DMS79 treated with DMSO at 0.1 percent for 48 hours (cell line): Measurements from ENCODE around the gene IL17RE.
A peak's percentile ranks its signal among the peaks of the same experiment; 100 is the strongest.
"Not testable (repeated sequence)": the region's sequence is repeated elsewhere in the genome, so short reads cannot be mapped to it uniquely, and the experiment has no call there.

Experiments
- DNase-seq: peaks from one replicate; lab custom pipeline; 2025; lab: John Stamatoyannopoulos, UW

Gene IL17RE

DNA sequence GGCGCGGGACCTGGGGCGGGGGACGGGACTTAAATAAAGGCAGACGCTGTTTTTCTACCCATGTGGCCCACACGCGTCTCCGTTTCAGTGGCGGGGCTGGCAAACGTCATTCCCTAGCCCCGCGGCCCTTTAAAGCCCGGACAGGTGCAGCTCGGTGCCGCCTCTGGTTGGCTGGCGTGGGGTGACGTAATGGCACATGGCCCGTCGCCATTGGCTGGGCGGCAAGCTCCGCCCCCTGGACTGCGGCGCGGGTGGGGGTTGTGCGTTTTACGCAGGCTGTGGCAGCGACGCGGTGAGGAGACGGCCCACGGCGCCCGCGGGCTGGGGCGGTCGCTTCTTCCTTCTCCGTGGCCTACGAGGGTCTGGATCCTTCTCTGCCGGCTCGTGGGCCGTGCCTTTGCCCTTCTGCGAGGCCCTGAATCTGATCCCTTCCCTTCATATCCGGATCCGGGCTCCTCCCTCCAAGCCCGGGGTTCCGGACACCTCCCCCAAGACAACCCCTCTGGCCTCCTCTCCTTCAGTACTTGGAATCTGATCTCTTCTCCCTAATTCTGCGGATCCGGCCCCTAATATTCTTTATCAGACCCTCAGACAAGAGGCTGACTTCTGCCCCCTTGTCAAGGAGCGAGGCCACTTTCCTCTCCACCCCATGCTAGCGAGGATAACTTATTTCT lies 31.1 kb downstream of the IL17RE start, which contains the start of gene CRELD1:
Gene CRELD1, plus strand, starts transcription at position 274 of the 674 bp plus-strand sequence. CDS start 605 bp downstream, outside the sequence.
- peak; percentile 66 for DNase-seq

DNA sequence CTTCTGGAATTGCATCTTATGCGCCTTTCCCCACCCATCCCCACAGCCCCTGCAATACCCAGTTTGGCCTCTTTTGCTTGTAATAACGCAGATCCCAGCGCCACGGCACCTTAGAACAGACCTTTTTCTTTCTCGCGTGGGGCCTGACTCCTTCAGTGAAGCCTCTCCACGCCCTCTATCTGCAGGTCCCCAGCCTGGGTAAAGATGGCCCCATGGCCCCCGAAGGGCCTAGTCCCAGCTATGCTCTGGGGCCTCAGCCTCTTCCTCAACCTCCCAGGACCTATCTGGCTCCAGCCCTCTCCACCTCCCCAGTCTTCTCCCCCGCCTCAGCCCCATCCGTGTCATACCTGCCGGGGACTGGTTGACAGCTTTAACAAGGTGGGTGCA lies 31.6 kb downstream of the IL17RE start:
- DNase-seq: no peak

- no peak for DNase-seq
These were observed 32.3 kb downstream of the IL17RE start for GRCh38 chr3:9934993-9935392.

DNA sequence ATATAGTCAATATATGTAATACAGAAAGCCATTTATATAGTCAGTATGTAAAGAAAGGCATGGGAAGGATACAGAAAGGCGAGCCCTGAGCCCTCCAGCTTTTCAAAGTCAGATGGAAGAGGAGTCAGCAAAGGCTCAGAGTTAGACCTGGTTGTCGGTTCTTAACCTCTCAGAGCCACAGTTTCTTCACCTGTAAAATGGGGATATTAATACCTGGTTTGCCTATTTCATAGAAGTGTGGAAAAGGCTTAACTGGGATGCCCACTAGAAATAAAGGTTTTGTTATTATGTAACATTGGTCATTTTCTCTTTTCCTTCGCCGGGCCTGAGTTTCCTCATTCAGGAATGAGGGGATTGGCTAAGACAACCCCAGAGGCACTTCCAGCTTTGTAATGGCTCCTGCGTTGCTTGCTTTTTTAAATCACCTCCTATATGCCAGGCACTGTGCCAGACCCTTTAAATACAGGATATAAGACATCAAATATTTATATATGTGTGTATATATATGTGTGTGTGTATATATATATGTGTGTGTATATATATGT lies 33.4 kb downstream of the IL17RE start:
- DNase-seq: no peak

DNA sequence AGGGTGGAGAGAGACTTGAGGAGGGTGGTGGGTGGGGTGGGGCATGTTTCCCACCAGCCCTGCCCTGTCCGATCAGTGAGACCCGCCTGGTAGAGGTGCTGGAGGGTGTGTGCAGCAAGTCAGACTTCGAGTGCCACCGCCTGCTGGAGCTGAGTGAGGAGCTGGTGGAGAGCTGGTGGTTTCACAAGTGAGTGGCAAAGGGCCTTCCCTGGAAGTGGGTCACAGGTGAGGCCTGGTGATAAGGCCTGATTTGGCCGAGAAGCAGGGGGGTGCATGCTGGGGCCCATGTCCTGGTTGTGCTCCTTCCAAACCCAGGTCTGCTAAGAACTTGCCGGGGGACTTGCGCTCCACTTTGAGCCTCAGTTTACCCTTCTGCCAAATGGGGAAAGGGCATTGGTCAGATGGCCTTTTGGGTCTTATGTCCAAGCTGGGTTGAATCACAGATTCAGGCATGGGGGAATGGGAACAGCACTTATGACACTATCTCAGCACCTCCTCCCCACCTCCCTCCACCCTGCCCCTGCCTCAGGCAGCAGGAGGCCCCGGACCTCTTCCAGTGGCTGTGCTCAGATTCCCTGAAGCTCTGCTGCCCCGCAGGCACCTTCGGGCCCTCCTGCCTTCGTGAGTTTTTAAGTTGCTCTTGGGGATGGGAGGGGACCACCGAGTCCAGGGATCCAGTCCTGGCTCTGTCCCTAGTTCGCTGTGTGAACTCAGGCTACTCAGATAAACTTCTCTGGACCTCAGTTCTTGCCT lies 35.0 kb downstream of the IL17RE start:
- no peak for DNase-seq

GRCh38 chr3:9938966-9939365 lies 36.3 kb downstream of the IL17RE start:
- no peak for DNase-seq

DNA sequence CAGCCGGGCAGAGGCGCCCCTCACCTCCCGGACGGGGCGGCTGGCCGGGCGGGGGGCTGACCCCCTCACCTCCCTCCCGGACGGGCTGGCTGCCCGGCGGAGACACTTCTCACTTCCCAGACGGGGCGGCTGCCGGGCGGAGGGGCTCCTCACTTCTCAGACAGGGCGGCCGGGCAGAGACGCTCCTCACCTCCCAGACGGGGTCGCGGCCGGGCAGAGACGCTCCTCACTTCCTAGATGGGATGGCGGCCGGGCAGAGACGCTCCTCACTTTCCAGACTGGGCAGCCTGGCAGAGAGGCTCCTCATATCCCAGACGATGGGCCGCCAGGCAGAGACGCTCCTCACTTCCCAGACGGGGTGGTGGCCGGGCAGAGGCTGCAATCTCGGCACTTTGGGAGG lies 37.3 kb downstream of the IL17RE start:
- not testable (repeated sequence) for DNase-seq

GRCh38 chr3:9940746-9941145 lies 38.1 kb downstream of the IL17RE start:
- no peak for DNase-seq

- no peak for DNase-seq
These were observed 39.5 kb downstream of the IL17RE start for GRCh38 chr3:9942164-9942563.

DNA sequence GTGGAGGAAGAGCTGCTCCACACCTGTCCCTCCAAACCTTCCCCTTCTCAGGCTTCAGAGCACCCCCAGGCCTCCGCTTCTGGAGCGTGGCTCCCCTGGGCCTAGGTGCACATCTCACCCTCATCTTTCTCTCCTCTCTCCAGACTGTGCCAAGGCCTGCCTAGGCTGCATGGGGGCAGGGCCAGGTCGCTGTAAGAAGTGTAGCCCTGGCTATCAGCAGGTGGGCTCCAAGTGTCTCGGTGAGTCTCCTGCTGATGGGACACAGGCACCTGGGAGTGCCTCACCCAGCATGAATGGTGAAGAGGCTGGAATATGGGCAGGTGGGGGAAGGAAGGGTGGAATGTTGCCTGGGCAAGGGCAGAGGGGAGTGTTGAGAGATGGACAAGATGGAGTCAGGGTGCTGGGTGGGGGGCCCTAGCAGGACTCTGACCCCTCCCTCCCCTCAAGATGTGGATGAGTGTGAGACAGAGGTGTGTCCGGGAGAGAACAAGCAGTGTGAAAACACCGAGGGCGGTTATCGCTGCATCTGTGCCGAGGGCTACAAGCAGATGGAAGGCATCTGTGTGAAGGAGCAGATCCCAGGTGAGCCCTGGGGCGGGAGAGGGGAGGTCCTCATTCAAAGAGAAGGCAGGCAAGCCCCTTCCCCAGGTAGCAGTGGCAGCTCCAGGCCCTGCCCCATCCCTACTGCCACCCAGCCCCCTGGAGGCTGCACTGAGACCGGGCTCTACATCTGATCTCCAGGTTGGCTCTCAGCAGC lies 40.5 kb downstream of the IL17RE start:
- DNase-seq: no peak

DNA sequence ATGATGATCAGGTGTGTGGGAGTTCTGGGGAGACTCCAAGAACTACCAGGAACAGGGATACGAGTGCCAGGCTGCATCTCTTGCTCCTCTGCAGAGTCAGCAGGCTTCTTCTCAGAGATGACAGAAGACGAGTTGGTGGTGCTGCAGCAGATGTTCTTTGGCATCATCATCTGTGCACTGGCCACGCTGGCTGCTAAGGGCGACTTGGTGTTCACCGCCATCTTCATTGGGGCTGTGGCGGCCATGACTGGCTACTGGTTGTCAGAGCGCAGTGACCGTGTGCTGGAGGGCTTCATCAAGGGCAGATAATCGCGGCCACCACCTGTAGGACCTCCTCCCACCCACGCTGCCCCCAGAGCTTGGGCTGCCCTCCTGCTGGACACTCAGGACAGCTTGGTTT lies 41.6 kb downstream of the IL17RE start:
- no peak for DNase-seq

- DNase-seq: no peak
These were observed 42.7 kb downstream of the IL17RE start for GRCh38 chr3:9945358-9945757.

GRCh38 chr3:9946112-9947024 lies 43.7 kb downstream of the IL17RE start:
- DNase-seq: no peak

DNA sequence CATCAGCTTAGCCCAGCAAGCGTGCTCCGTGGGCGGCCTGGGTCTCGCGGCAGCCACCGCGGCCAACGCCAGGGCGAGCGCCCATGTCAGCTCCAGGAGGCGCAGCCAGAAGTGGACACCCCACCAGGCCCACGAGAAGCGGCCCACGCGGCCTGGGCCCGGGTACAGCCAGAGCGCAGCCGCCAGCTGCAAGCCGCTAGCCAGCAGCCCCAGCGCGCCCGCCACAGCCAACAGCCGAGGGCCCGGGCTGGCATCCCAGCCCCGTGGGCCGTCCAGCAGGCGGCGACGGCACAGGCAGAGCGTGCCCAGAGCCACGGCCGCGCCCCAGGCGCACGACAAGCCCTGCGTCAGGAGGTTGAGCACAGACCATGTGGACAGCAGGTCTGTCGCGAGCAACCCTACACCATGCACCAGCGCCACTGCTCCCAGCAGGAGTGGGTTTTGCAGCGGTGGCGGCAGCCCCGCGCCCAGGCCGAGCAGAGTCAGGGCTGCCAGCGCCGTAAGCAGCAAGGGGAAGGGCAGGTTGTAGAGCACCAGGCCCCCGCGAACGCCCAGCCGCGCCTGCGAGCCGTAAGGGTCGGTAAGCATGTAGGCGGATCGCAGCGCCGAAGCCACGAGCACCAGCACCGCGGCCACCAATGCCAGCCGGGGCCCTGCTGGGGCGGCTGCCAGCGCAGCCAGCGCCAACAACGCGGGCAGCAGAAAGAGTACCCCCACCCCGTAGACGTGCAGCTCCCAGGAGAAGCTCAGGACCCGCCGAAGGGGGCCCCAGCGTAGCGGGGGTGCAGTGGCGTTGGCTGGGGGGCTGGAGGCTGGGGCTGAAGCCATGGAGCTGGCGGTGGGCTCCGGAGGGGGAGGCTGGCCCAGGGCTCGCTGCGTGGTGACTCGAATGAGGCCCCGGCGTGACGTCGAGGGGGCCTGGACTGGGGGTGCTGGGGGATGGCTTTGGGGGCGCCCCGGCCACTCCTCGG lies 44.7 kb downstream of the IL17RE start:
- DNase-seq: no peak

DNA sequence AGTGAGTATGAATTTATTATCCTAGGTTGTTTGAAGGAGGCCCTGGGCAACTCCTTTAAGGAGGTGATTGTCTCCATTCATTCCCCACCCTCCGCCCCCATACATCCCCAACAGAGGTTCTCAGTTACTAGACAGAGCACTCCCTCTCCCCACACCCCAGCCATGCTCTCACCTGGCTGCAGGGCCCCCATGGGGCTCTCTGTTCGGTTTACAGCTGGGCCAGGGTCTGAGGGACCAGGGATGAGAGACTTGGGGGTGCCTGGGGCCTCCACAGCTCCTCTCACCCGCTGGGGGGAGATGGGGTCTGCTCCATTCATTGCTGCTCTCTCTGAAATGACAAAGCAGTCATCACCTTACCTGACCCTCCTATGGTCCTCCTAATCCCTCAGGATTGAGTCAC lies 45.9 kb downstream of the IL17RE start:
- DNase-seq: no peak

DNA sequence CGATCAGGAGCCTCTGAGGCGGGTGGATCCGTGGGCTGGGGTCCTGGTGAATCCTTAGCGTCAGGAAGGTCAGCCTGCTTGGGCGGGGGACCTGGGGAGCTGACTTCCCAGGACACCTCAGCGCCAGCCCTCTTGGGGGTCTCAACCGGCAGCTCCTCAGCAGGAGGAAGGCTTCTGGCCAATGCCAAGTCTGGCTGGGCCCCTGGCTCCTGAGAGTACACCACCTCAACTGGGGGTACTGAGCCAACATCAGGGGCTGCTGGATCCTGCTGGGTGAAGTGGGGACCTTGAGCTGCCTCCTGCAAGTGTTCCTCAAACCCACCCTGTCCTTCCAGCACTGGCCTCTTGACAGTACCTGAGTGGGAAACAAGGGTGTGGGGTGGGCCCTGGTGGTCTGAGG lies 46.5 kb downstream of the IL17RE start:
- DNase-seq: no peak

DNA sequence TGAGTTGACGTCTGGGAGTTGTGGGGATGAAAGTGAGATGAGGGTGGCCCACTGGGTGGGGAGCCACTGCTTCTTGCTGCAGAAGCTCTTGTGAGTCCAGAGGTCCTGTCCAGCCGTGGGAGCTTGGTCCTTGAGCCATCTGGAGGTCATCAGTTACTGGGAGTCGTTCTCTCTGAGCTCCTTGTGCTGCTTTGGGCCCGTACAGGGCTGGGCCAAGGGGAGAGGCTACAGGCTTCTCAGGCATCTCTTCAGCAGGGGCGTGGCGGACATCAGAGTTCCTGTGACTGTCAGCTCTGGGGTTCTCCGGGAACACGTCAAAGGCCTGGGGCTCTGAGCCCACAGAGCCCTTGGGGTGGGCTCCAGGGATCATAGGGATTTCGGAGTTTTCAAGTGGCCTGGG lies 47.0 kb downstream of the IL17RE start:
- DNase-seq: no peak

GRCh38 chr3:9951126-9951525 lies 48.5 kb downstream of the IL17RE start:
- no peak for DNase-seq

- no peak for DNase-seq
These were observed 48.9 kb downstream of the IL17RE start for GRCh38 chr3:9951598-9951961.
